Nephron progenitor cell (in vitro differentiated cells): ENCODE measurements around the gene UGT1A6.
A peak's percentile ranks its signal among the peaks of the same experiment; 100 is the strongest.

Source experiments
- DNase-seq: peaks from one replicate; pipeline ENCODE4 v3.0.0; 2021
- H3K27ac Mint-ChIP-seq: 2 replicates; pipeline ENCODE4 v1.8.0; 2021; ENCODE audit warnings: mild to moderate bottlenecking, moderate library complexity, mixed read lengths
- H3K27me3 Mint-ChIP-seq: 2 replicates; pipeline ENCODE4 v1.8.0; 2021; ENCODE audit warnings: mild to moderate bottlenecking, low read depth, mixed read lengths; ENCODE audit not compliant: poor library complexity
- H3K36me3 Mint-ChIP-seq: 2 replicates; pipeline ENCODE4 v1.8.0; 2021; ENCODE audit warnings: low read depth, mixed read lengths
- H3K4me1 Mint-ChIP-seq: 2 replicates; pipeline ENCODE4 v1.8.0; 2021; ENCODE audit warnings: mixed read lengths
- H3K4me3 Mint-ChIP-seq: 2 replicates; pipeline ENCODE4 v1.8.0; 2021; ENCODE audit warnings: mild to moderate bottlenecking, moderate library complexity, mixed read lengths
- H3K9me3 Mint-ChIP-seq: 2 replicates; pipeline ENCODE4 v1.8.0; 2021; ENCODE audit warnings: mild to moderate bottlenecking, moderate library complexity, mixed read lengths
- TF ChIP-seq, protein P1 (sequence below): fragments of 200-600 bp; sonication (generic); IDR thresholded peaks from 2 replicates; pipeline ENCODE4 v1.5.0; 2021; ENCODE audit warnings: antibody characterized with exemption

UGT1A6 gene

DNA sequence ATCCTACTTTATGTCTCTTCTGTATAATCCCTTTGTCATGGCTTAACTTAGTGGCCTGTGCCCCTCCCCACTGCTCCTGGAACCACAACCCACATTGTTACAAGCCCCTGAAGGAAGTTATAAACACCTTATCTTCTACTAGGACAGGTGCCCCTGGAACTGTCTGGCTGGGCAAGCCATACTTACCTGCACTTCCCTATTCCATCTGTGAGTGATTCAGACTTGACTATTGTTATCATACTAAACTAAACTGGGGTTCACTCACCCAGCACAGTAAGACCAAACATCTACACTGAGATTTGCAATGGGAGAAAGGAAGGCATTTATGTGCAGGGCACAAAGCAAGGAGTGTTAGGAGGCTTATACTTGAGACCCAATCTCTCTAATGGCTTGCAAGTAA lies 3.7 kb upstream of the UGT1A6 start:
- Mint-ChIP-seq H3K4me3 (no peak overlapping the region), H3K27me3 (peaks cover 5% of the 10 kb centered on the region), H3K27ac (no peak overlapping the region), H3K9me3 (no peaks in the 10 kb centered on the region), H3K36me3 (no peaks in the 10 kb centered on the region), H3K4me1 (peaks cover 5% of the 10 kb centered on the region)
- no peak for DNase-seq
- TF ChIP-seq, protein P1, sequence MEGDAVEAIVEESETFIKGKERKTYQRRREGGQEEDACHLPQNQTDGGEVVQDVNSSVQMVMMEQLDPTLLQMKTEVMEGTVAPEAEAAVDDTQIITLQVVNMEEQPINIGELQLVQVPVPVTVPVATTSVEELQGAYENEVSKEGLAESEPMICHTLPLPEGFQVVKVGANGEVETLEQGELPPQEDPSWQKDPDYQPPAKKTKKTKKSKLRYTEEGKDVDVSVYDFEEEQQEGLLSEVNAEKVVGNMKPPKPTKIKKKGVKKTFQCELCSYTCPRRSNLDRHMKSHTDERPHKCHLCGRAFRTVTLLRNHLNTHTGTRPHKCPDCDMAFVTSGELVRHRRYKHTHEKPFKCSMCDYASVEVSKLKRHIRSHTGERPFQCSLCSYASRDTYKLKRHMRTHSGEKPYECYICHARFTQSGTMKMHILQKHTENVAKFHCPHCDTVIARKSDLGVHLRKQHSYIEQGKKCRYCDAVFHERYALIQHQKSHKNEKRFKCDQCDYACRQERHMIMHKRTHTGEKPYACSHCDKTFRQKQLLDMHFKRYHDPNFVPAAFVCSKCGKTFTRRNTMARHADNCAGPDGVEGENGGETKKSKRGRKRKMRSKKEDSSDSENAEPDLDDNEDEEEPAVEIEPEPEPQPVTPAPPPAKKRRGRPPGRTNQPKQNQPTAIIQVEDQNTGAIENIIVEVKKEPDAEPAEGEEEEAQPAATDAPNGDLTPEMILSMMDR = no peak

DNA sequence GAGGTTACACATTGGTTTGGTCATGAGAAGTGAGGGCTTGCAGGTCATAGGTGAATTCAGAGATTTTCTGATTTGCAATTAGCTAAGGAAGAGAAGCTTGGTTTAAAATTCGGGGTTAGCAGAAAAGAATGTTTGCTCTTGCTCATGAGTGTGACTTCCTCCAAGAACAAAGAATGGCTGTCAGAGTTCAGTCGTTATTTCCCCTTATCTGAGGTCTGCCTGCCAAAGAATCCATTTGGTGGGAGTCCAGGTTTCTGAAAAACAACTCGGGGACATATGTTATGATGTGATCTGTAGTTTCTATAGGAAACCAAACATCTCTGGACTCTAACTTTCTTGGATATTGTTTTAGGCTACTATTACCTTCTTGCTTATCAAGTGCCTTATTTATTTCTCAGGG lies 3.2 kb upstream of the UGT1A6 start:
- DNase-seq = no peak
- Mint-ChIP-seq H3K4me1 (peaks cover 5% of the 10 kb centered on the region), H3K4me3 (no peak overlapping the region), H3K27ac (no peak overlapping the region), H3K36me3 (no peaks in the 10 kb centered on the region), H3K27me3 (peaks cover 5% of the 10 kb centered on the region), H3K9me3 (no peaks in the 10 kb centered on the region)
- TF ChIP-seq, protein P1 = no peak

DNA sequence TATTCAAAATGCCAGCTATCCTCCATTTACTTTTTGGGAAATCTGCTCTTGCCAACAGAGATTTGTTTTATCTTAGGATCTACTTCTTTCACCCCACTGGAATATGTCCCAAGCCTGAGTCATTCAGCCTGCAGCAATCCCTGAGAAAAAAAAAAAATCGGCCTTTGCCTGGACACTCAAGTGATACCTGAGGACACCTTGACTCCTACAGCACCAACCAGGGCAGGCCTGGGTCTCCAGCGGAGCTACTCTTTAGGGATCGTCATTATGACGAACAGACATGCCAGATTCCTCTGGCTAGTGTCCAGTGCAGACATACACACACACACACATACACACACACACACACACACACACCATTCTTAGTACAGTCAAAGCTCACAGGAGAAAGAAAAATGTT lies 2.2 kb upstream of the UGT1A6 start:
- no peak overlapping the region for H3K4me3 Mint-ChIP-seq
- H3K36me3 Mint-ChIP-seq = no peaks in the 10 kb centered on the region
- no peaks in the 10 kb centered on the region for H3K9me3 Mint-ChIP-seq
- no peak overlapping the region for H3K27ac Mint-ChIP-seq
- H3K4me1 Mint-ChIP-seq = peaks cover 5% of the 10 kb centered on the region
- H3K27me3 Mint-ChIP-seq = peaks cover 5% of the 10 kb centered on the region
- DNase-seq = no peak
- TF ChIP-seq, protein P1 = no peak

DNA sequence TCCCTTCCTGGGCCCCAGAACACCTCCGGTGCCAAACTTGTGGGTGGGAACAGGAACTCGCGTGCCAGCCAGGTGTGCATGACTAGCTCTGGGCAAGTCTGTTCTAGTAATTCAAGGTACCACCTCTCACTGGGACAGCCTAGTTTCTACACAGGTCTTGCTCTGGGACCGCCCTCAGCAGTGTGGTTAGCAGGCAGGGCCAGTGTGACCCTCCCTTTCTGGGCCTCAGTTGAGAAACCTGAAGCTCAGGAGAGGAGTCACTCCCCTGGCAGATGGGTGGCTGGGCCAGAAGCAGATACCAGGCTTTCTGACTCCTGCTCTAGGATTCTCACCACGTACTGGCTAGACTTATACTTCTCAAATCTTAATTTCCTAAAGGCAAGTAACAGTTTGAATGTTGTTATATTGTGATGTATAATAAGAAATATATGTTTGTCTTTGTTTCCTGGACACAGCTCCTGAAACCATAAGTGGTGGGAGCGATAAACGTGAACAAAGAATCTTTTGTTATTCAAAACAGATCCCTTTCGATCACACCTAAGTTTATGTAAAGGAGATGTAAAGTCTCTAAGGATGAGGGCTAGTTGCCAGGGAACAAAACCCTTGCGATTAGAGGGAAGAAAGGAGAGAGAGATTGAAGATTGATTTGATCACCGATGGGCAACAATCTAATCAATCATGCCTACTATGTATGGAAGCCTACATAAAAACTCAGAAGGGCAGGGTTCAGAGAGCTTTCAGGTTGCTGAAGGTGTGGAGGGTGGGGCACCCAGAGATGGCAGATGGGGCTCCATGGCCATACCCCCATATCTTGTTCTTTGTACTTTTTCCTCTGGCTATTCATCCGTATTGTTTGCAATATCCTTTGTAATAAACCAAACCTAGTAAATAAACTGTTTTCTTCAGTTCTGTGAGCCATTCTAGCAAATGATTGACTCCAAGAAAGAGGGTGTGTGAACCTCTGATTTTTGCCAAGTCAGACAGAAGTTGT lies 952 bp upstream of the UGT1A6 start:
- Mint-ChIP-seq H3K9me3 (no peaks in the 10 kb centered on the region), H3K27me3 (peaks cover 7% of the 10 kb centered on the region), H3K4me1 (peaks cover 5% of the 10 kb centered on the region), H3K27ac (no peak overlapping the region), H3K36me3 (no peaks in the 10 kb centered on the region), H3K4me3 (no peak overlapping the region)
- TF ChIP-seq, protein P1 = no peak
- DNase-seq = no peak

DNA sequence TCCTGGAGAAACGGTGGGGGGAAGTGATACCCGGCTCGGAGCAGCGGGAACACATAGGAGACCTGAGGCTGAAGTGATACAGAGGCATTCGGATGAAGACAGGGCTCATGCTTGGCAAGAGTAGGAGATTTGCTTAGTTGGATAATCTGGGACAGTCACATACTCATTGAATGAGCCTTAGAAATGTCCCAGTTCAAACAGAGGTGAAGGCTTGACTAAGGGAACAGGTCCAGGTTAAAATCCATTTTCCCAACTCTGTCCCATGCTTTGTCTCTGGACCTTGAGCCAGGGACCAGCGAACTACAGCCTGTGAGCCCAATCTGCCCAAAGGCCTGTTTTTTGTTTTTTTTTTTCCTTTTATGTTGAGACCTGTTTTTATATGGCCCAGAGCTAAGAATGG lies 1.3 kb downstream of the UGT1A6 start:
- TF ChIP-seq, protein P1 = no peak
- peak overlapping the region; percentile 53 for H3K27ac Mint-ChIP-seq
- peaks cover 11% of the 10 kb centered on the region for H3K27me3 Mint-ChIP-seq
- H3K4me1 Mint-ChIP-seq = peaks cover 5% of the 10 kb centered on the region
- no peaks in the 10 kb centered on the region for H3K9me3 Mint-ChIP-seq
- no peak for DNase-seq
- H3K36me3 Mint-ChIP-seq = no peaks in the 10 kb centered on the region
- no peak overlapping the region for H3K4me3 Mint-ChIP-seq

DNA sequence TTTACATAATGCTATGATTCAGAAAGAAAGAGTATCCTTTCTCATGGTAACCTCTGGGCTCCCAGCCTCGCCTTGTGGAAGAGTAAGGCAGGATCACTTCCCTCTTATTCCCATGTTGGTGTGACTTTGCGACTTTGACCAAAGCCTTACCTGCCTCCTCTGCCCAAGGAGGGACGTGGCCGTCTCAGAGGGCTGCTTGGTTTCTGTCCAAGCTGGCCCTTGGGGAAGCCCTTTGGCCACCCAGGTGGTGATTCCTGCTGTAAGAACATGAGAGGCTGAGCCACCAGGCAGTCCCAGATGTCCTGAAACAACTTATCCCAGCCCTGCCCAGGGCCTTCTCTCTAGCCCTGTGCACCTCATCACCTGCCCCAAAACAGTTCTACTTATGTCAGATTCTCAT lies 6.0 kb downstream of the UGT1A6 start:
- Mint-ChIP-seq H3K4me3 (no peak overlapping the region), H3K36me3 (no peaks in the 10 kb centered on the region), H3K27ac (no peak overlapping the region), H3K9me3 (no peaks in the 10 kb centered on the region), H3K27me3 (peaks cover 11% of the 10 kb centered on the region), H3K4me1 (peaks cover 4% of the 10 kb centered on the region)
- TF ChIP-seq, protein P1 = no peak
- DNase-seq = no peak
